NCI-H526 treated with DMSO at 0.1 percent for 48 hours (cell line): ENCODE data around the gene TBX2.

Experiments
- DNase-seq: peaks from one replicate; lab custom pipeline; 2025; lab: John Stamatoyannopoulos, UW

Gene TBX2

GRCh38 chr17:61387511-61388305 is 11.9 kb upstream of the TBX2 start:
- DNase-seq = no peak

- no peak for DNase-seq
Observed at GRCh38 chr17:61388561-61389356, 10.9 kb upstream of the TBX2 start.

GRCh38 chr17:61389670-61390478 is 9.8 kb upstream of the TBX2 start:
- DNase-seq = no peak

- DNase-seq = no peak
Observed at GRCh38 chr17:61390479-61390791, 9.2 kb upstream of the TBX2 start.

- no peak for DNase-seq
Observed at GRCh38 chr17:61391595-61392291, 7.9 kb upstream of the TBX2 start.

GRCh38 chr17:61392679-61393078 is 7.0 kb upstream of the TBX2 start:
- DNase-seq = no peak

GRCh38 chr17:61393550-61393903 is 6.1 kb upstream of the TBX2 start:
- DNase-seq = no peak

GRCh38 chr17:61393904-61394629 is 5.6 kb upstream of the TBX2 start:
- DNase-seq = no peak

GRCh38 chr17:61394630-61395408 is 4.8 kb upstream of the TBX2 start:
- no peak for DNase-seq

- DNase-seq = no peak
Observed at GRCh38 chr17:61395409-61395982, 4.1 kb upstream of the TBX2 start.

GRCh38 chr17:61395983-61396585 is 3.6 kb upstream of the TBX2 start:
- no peak for DNase-seq

GRCh38 chr17:61396586-61397085 is 3.0 kb upstream of the TBX2 start:
- no peak for DNase-seq

- no peak for DNase-seq
Observed at GRCh38 chr17:61397086-61397842, 2.4 kb upstream of the TBX2 start.

GRCh38 chr17:61398721-61399130 is 917 bp upstream of the TBX2 start:
- DNase-seq = no peak

GRCh38 chr17:61400066-61400716 is 548 bp downstream of the TBX2 start:
- DNase-seq = no peak

- DNase-seq = no peak
Observed at GRCh38 chr17:61400717-61401388, 1.2 kb downstream of the TBX2 start.

GRCh38 chr17:61401389-61402072 is 1.9 kb downstream of the TBX2 start:
- DNase-seq = no peak
